Hematopoietic multipotent progenitor cell treated with erythropoietin and hydrocortisone succinate and interleukin-3 and kit ligand, for 6 days (in vitro differentiated cells): ENCODE results near the gene PNPLA5.
"Not testable (repeated sequence)": the region's sequence is repeated elsewhere in the genome, so short reads cannot be mapped to it uniquely, and the experiment has no call there.

Experiments
- DNase-seq: peaks from one replicate; pipeline ENCODE4 v3.0.0-alpha.2; 2015

PNPLA5 gene

DNA sequence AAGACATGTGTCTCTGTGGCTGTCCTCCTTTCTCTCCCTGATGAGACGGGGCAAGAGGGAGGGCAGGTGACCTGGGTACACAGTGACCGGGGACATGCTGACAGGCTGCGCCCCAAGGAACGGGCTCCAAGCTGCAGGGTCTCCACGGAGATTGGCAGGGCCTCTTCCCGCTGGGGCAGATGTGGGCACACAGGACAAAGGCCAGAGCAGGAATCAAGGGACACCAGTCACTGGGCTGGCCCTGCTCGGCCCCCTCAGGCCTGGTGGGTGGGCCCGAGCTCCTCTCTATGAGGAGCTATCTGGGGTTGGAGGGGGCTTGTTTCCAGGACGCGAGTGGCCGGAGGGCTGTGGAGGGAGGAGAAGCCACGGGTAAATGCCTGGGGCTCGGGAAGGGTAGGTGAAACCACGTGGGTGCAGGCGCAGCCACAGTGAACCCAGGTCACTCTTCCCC lies 11.2 kb downstream of the PNPLA5 start:
- no peak for DNase-seq

DNA sequence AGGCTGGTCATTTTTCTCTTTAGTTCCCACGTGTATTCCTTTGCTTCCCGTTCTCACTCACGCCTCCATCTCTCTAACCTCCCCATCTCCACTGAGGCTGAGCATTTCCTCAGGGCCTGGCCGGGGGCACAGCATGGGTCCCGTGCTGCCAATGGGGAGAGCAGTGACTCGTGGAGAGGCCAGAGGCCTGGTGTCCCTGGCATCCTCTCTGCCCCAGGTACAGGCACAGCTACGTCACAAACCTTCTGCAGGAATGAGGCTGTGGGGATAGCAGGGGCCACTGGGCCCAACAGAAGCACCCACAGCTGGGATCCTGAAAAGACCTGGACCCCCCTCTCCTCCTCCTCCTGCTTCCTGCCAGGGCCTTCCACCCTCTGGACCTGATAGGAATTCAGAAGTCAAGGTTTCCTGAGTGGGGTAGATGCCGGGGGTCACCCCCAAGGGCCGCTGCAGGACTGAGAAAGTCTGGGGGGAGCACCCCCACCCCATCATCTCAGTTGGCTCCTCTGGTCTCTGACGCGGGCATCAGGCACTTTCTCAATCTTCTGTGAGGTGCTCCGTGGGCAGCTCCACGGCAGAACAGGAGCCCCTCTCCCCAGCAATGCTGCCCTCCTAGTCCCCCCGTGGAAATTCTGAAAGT lies 11.8 kb downstream of the PNPLA5 start:
- no peak for DNase-seq

DNA sequence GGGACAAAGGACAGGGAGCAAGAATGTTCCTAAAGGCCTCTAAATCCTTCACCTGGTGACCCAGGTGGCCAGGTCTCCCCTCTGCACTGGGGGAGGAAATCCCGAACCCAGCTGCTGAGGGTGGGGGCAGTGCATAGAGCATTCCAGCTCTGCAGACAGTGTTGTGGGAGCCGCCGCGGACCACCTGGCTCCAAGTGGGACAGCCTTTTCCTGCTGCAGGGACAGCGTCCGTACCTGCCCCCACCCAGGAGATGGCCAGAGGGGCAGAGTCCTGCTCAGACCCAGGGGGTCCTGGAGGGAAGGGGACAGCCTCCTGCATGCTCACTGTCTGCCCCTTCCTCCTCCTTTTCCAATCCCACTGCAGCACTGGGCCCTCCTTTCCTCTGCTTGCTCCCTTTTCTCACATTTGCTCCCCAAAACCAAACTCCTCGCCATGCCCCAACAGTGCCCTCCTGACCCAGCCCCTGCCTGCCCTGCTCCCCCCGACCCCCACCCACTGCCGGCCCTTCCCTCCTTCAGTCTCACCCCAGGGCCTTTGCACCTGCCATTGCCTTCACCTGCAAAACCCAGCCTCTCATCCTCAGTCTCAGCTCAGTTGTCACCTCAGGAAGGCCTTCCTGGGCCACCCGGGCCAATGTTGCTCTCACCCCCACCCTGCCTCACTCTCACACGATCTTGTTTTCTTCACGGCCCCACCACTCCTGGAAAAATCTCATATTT lies 12.8 kb downstream of the PNPLA5 start:
- DNase-seq = no peak

DNA sequence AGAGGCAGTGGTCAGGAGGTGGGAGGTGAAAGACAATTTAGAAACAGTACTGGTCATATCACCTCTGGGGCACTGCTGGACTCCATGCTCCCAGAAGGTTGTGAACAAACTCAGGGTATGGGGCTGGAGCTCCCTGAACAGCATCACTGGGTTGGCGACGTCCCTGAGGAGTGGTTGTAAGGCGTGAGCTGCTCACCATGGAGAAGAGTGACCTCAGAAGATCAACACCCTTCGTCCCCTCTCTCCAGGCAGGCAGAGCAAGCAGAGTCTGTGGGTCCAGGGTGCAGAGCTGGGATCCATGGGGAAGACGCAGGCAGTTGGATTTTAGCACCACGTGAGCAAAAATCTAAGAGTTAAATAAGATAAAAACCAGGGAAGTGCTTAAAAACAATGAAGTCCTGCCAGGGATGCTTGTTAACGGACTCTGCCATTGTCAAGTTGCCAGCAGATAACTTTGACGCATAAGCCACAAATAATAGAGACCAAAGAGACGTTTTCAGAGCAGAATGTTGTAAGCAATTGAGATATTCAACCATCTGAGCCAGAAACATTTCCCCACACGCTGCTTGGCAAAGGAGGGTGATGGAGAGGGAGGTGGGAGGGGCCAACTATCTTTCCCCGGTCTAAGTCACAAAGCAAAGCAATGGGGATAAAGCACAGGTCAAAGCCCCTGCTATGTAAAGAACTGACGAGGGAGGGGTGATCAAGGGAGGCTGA lies 13.6 kb downstream of the PNPLA5 start:
- no peak for DNase-seq

DNA sequence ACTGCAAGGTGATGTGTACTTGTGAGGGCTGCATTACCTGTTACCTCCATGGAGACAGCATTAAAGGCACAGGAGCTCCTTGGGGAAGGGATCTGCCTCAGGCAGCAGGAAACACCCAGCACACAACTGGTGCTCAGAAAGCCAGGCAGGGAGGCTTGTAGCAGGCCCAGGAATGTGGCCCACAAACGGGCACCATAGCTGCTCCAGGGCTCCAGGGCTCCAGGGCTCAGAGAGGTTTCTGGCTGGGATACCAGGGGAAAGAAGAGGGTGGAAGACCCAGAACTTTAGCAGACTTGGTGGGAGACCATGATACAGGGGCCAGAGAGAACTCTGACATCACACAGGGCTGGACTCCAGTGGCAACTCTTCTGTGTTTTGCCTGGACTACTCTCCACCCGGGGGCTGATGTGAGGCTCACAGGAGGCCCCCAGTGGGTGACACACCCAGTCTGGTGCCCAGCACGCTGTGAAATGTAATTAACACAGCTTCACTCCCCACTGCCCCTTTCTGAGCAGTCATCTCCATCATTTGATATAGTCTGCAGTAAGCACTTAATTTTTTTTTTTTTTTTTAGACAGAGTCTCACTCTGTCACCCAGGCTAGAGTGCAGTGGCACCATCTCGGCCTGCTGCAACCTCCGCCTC lies 14.8 kb downstream of the PNPLA5 start:
- DNase-seq = no peak

DNA sequence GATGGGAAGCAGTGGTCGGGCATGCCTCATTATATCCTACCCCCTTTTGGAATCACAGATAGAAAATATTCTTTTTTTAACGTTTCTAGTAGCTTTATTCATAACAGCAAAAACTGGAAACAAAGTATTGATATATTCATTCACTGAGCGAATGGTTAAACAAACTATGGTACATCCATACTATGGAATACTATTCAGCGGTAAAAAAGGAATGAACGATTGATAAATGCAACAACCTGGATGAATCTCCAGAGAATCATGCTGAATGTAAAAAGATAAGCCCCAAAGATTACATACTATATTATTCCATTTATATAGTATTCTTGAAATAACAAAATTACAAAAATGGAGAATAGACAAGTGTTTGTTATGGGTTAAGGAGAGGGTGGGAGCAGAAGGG lies 22.0 kb downstream of the PNPLA5 start:
- no peak for DNase-seq

DNA sequence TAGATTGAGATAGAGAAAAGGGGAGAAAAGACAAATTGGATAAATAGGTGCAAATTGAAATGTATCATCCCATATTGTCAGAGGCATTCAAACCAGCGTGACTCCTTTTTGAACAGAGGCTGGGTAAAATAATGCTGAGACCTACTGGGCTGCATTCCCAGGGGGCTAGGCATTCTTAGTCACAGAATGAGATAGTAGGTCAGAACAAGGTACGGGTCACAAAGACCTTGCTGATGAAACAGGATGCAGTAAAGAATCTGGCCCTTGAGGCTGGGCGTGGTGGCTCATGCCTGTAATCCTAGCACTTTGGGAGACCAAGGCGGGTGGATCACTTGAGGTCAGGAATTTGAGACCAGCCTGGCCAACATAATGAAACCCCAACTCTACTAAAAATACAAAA lies 22.8 kb downstream of the PNPLA5 start:
- DNase-seq = not testable (repeated sequence)

DNA sequence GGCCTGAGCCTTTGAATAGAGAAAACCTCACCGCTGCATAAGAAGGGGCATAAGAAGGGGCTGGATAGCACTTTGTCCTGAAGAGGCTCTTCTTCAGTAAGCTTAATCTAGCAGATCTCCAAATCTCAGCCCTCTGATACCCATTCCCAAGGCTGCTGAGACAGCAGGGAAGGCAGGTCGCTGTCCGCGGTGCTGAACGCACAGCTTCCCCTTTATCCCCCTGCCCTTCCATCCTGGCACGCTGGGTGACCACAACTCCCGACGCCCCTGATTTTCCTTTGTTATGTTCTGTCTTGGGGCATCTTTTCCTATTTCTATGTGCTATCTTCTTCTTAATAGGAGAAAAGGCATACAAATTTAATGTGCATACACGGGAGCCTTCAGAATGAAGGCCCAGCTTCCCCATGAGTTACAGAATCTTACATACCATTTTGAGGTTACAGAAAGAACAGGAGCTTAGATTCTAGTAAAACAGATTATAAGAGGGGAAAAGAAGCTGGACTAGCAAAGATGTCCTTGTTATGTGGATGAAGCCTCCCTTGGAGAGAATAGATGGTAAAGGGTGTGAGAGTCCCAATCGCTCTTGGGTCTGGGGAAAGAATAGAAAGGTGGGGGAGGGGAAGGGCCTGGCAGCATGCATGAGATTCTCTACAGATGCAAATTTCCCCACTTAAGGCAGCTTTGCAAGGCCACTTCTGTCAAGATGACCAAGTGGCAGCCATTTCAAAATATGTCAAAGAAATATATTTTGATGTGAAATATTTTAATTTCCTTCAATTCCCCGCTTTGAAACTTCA lies 23.8 kb downstream of the PNPLA5 start:
- peak; percentile 69 for DNase-seq

DNA sequence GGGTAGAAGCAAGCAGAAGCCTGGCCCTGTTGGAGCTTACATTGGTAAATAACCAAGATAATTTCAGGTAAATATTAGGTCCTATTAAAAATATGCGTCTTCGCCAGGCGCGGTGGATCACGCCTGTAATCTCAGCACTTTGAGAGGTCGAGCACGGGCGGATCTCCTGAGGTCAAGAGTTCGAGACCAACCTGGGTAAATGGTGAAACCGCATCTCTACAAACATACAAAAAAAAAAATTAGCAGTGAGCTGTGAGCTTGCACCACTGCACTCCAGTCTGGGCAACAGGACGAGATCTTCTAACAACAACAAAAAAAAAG lies 29.0 kb downstream of the PNPLA5 start:
- no peak for DNase-seq

DNA sequence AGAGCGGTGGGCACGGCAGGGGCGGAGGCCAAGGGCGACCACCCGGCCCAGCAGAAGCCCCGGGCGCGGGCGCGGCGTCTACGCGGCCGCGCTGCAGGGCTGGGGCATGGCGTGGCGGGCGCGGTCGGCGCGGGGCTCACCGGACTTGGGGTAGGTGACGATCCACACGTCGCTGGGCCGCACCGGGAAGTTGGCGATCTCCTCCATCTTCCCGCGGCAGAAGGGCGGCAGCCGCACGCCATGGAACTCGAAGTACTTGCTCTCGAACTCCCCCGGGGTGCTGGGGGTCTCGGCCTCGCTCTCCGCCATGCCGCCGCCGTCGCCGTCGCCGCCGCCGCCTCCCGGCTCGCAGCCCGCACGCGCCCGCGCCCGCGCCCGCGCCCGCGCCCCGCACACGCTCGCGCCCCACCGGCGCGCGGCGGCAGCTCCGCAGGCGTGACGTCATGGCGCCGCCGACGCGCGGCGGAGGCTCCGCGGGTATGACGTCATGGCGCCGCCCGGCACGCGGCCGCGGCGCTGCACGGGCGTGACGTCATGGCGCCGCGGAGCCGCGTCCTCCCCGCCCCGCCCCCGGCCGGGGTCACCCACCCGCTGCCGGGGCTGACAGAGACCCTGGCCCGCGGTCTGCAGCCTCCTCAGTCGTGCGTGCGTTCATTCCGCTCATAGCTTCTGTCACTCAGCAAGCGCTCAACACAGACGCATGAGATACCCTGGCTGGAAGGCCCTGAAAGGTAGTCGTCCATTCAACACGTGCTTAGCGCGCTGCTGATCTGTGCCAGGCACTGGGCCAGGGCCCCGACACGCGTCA lies 29.5 kb downstream of the PNPLA5 start, which contains the start of gene SULT4A1:
Gene SULT4A1 (minus strand): TSS at position 440 of the 808 bp plus-strand sequence. CDS start 131 bp downstream, at position 309.
- DNase-seq = peak; percentile 8

DNA sequence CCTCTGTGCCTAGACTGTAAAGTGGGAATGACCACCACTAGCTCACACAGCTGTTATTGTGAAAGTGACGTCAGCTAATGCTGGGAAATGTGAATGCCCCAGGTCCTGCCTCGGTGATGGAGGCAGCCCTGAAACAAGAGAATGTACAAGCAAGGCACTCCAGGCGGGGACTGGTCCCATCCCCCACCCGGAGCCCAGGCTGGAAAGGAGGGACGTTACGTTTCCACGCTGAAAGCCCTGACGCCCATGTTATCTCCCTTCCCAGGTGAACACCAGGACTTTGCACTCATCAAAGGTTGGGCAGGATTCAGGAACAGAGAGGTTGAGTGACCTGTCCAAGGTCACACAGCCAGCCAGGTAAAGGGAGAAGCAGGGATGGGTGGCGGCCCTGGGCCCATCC lies 30.3 kb downstream of the PNPLA5 start:
- no peak for DNase-seq

DNA sequence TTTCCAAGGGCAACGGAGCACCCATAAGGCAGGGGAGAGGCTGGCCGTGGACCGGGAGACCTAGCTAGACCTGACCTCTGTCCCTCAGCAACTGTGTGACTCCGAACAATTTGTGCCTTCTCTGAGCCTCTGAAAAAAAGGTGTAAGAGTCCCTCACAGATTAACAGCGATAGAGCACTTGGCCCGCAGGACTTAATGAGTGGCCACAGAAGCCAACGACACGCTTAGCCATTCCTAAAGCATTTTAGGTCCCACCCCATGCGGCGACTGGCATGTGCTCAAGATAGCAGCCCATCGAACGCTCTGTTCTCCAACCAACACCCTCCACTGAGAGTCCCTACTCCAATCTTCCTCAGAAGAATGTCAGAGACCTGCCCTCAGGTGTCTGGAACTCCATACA lies 31.0 kb downstream of the PNPLA5 start:
- no peak for DNase-seq

DNA sequence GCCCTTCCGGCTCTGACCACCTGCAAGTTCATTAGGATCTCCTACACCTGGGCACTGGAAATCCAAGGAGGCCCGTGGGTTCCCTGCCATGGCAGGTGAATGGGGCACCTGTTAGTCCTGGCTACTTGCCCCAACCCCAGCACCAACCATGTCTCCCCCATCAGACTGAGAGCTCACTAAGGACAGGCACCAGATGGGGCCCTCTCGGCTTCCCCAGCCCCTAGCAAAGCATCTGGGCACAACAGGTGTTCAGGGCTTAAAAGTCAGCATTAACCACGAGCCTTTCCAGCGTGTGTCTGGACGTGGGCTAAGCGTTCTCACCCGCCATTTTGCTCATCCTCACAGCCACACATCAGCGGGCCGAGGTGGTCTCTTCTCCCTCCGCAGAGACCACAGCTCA lies 31.7 kb downstream of the PNPLA5 start:
- DNase-seq = no peak

DNA sequence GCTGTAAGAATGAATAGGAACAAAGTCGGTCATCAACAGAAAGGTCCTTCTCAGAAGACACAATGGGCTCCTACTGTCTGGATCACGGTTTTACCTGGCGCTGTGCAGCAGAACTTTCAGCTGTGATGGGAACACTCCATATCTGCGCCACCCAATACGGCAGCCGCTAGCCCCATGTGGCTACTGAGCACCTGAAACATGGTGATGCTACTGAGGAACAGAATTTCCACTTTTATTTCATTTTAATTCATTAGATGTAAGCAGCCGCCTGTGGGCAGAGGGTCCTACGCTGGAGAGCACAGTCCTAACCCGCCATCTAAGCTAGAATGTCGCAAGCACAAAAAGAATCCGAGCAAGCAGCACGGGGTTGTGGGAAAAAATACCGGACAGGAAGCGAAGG lies 32.2 kb downstream of the PNPLA5 start:
- no peak for DNase-seq

DNA sequence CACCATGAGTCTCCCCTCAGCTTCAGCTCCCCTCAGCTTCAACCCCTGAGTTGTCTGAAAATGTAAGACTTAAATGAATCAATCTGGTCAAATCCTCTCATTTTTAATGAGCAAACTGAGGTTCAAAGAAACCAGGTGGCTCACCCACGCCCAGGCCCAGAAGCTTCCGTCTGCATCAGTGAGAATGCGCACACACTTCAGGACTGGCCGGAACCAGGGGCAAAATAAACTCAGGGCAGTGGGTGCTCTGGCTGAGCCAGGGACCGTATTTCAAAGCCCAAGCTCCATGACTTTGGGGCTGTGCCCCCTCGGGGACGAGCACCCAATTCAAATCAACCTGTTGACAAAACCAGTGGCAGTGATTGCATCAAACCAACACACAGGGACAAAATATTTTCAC lies 32.6 kb downstream of the PNPLA5 start:
- no peak for DNase-seq

DNA sequence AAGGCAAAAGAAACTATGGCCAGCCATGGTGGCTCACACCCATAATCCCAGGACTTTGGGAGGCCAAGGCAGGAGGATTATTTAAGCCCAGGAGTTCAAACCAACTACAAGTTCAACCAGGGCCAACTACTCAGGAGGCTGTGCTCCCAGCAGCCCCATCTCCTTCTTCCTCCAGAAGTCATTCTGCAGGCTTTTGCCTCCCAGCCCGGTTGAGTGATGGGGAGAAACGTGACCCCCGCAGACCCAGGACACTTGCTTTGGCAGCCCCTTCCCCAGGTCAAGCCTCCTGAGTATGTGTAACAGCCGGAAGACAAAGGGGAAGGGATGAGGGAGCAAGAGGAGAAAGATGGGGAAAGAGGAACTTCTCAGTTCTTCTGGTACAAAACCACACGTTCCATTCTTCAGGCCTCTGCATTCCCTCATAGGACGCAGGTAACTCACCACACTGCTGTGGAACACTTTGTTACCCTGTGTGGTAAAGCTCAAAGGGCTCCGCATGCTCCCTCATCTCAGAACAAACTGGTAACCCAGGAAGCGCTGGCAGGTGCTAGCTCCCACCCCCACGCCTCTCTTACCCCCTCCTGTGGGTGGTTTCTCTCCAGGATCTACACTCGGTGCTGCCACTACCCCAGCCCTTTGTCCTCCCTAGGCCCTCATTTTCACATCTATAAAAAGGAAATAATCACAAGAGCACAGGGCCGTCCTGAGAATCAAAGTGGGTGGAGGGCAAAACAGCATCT lies 33.5 kb downstream of the PNPLA5 start:
- no peak for DNase-seq

DNA sequence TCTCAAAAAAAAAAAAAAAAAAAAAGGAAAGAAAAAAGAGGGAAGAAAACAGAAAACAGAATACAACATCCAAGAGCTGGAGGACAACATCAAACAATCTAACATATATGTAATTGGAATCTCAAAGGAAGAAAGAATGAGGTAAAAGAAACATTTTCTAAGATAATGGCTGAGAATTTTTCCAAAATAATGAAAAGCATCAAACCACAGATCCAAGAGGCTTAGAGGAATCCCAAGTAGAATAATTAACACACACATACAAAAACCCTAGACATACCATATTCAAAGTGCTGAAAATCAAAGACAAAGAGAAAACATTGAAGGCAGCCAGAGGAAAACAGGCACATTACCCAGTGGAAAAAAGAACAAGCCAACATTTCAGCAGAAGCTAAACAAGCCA lies 34.4 kb downstream of the PNPLA5 start:
- DNase-seq = no peak

DNA sequence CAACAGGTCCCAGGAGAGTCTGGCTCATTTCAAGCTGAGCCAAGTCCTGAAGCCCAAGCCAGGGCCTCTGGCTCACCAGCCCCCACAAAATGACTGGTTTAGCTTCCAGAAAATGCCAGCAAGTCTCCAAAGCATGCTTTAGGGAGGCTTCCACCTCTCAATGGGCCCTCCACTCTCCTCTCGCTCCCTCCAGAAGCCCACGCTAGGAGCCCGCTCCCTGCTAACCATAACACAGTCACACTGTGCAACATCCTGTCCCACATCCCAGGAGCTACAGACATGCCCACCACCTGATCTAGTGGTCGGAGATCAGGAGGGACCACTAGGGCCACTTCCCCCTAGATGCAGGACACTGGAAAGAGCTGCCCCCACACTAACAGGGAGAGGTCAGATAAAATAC lies 36.4 kb downstream of the PNPLA5 start:
- no peak for DNase-seq

DNA sequence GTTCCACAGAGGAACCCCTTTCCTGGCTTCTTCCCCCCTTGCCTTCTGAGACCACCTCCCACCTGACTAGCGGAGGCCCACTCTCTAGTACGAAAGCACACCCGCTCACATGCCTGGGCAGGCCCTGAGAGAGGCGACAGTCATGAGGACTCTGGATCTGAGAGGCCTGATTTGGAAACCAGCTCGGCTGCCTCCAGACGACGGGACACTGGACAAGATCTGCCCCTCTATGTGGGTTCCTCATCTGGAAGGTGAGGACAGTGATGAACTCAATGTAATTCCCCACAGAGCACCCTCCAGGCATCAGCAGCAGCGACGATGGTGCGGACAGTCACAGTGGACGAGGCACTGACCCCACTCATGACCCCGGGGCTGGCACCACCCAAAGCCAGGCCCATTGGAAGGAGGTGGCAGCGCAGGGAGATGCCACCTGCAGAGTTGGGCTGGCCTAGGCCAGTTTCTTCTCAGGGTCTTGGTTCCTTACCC lies 37.0 kb downstream of the PNPLA5 start:
- no peak for DNase-seq

DNA sequence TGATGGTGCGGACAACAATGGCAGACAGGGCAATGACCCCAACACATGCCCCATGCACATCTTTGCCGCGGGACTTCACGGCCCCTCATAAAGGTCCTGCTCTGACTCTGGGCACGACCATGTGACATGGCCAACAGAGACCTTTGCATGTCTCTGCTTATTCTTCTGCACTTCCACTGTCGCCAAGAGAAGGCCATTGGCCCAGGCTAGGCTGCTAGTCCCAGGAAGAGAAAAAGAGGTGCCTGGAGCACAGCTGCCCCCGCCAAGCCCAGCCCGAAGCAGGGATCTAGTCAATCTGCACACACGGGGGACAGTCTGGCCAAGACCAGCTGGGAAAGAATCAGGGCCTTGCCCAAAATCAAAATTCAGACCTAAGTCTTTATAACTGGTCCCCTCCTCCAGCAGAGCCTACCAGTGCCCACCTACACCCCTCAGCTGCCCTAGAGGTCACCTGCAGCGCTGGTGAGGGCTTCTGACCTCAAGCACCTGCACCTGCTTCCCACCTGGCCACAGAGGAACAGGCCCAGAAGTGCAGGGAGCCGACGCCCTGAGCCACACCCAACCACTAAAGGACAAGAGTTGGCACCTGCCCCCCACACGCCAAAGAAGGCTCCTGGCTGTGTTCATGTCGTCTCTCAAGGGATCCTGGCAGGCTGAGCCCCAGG lies 37.6 kb downstream of the PNPLA5 start:
- DNase-seq = no peak
